Measurements from ENCODE around the gene CDK16.
"Not testable (repeated sequence)": the region's sequence is repeated elsewhere in the genome, so short reads cannot be mapped to it uniquely, and the experiment has no call there.

Gene CDK16

GRCh38 chrX:47257620-47258019, 39.1 kb downstream of the CDK16 start:
- not testable (repeated sequence) for DNase-seq

- no peak for DNase-seq
Measured at GRCh38 chrX:47264483-47265173, 46.1 kb downstream of the CDK16 start.

GRCh38 chrX:47266643-47267042, 48.2 kb downstream of the CDK16 start:
- no peak for DNase-seq

GRCh38 chrX:47272013-47272408, 53.5 kb downstream of the CDK16 start:
- DNase-seq = no peak

GRCh38 chrX:47273011-47273730, 54.7 kb downstream of the CDK16 start:
- DNase-seq = no peak

GRCh38 chrX:47278691-47279090, 60.2 kb downstream of the CDK16 start:
- DNase-seq = no peak

All from NCI-H345 (cell line).